Measurements from ENCODE around the gene ZNF536.
"Not testable (repeated sequence)": the region's sequence is repeated elsewhere in the genome, so short reads cannot be mapped to it uniquely, and the experiment has no call there.

Gene ZNF536

GRCh38 chr19:30490760-30491159, 118.6 kb downstream of the ZNF536 start:
- no peak for DNase-seq

GRCh38 chr19:30492586-30493270, 120.5 kb downstream of the ZNF536 start:
- no peak for DNase-seq

- DNase-seq: no peak
Measured at GRCh38 chr19:30497034-30497433, 124.8 kb downstream of the ZNF536 start.

GRCh38 chr19:30498085-30498484, 125.9 kb downstream of the ZNF536 start:
- DNase-seq: not testable (repeated sequence)

GRCh38 chr19:30498707-30499106, 126.5 kb downstream of the ZNF536 start:
- no peak for DNase-seq

GRCh38 chr19:30504272-30504671, 132.1 kb downstream of the ZNF536 start:
- no peak for DNase-seq

- DNase-seq: no peak
Measured at GRCh38 chr19:30512176-30513081, 140.2 kb downstream of the ZNF536 start.

GRCh38 chr19:30513082-30513411, 140.9 kb downstream of the ZNF536 start:
- no peak for DNase-seq

GRCh38 chr19:30516111-30516510, 143.9 kb downstream of the ZNF536 start:
- no peak for DNase-seq

GRCh38 chr19:30516531-30516930, 144.3 kb downstream of the ZNF536 start:
- DNase-seq: no peak

- DNase-seq: no peak
Measured at GRCh38 chr19:30518965-30519606, 146.9 kb downstream of the ZNF536 start.

GRCh38 chr19:30519607-30520205, 147.5 kb downstream of the ZNF536 start:
- DNase-seq: no peak

- no peak for DNase-seq
Measured at GRCh38 chr19:30520735-30521479, 148.7 kb downstream of the ZNF536 start.

- no peak for DNase-seq
Measured at GRCh38 chr19:30521937-30522336, 149.8 kb downstream of the ZNF536 start.

GRCh38 chr19:30522341-30522740, 150.2 kb downstream of the ZNF536 start:
- DNase-seq: no peak

- DNase-seq: no peak
Measured at GRCh38 chr19:30523791-30524190, 151.6 kb downstream of the ZNF536 start.

- no peak for DNase-seq
Measured at GRCh38 chr19:30525383-30525782, 153.2 kb downstream of the ZNF536 start.

- no peak for DNase-seq
Measured at GRCh38 chr19:30528919-30529318, 156.7 kb downstream of the ZNF536 start.

- no peak for DNase-seq
Measured at GRCh38 chr19:30529876-30530275, 157.7 kb downstream of the ZNF536 start.

- no peak for DNase-seq
Measured at GRCh38 chr19:30530751-30531150, 158.6 kb downstream of the ZNF536 start.

GRCh38 chr19:30535011-30535410, 162.8 kb downstream of the ZNF536 start:
- no peak for DNase-seq

GRCh38 chr19:30536975-30537374, 164.8 kb downstream of the ZNF536 start:
- no peak for DNase-seq

GRCh38 chr19:30539315-30539714, 167.1 kb downstream of the ZNF536 start:
- no peak for DNase-seq

Measured in SHP77 (cell line).